WTC11 (cell line): ENCODE results near the gene PLEKHN1. TPM values are rescaled to one million over a fixed set of nuclear protein-coding genes. Genes with fewer than 3 reads are reported as not detected.

Source experiments
- ATAC-seq: fragments of 200-7000 bp; cut with Tn5 transposase; 2 replicates; pipeline ENCODE4 v1.10.0; 2021; ENCODE audit warnings: mild to moderate bottlenecking, moderate library complexity
- CTCF ChIA-PET: fragments of 300-600 bp; sonication (Branson Sonifier 250); formaldehyde crosslinking; loops from one replicate; lab custom pipeline; 2021; ENCODE audit warnings: antibody characterized with exemption; lab: Charles Lee
- POLR2A ChIA-PET: fragments of 350-600 bp; sonication (Branson Sonifier 250); formaldehyde crosslinking; loops from one replicate; lab custom pipeline; 2021; ENCODE audit warnings: antibody characterized with exemption; lab: Charles Lee
- DNase-seq: peaks from one replicate; pipeline ENCODE4 v3.0.0; 2021; ENCODE audit warnings: low spot score
- H3K27ac Mint-ChIP-seq: 2 replicates; pipeline ENCODE4 v1.8.0; 2021; ENCODE audit warnings: mixed read lengths
- H3K27me3 Mint-ChIP-seq: 2 replicates; pipeline ENCODE4 v1.8.0; 2021; ENCODE audit warnings: low read depth, mild to moderate bottlenecking, moderate library complexity, mixed read lengths
- H3K36me3 Mint-ChIP-seq: 2 replicates; pipeline ENCODE4 v1.8.0; 2021; ENCODE audit warnings: mixed read lengths
- H3K4me1 Mint-ChIP-seq: 2 replicates; pipeline ENCODE4 v1.8.0; 2022; ENCODE audit warnings: mixed read lengths
- H3K4me3 Mint-ChIP-seq: 2 replicates; pipeline ENCODE4 v1.8.0; 2021; ENCODE audit warnings: mild to moderate bottlenecking, moderate library complexity, mixed read lengths
- H3K9me3 Mint-ChIP-seq: 2 replicates; pipeline ENCODE4 v1.8.0; 2021; ENCODE audit warnings: mixed read lengths
- CBFB ChIP-seq: sonication (generic); formaldehyde crosslinking; IDR thresholded peaks from 2 replicates; pipeline ENCODE4 v1.8.1; 2022; ENCODE audit warnings: mild to moderate bottlenecking, low read depth, missing genetic modification reagents
- CTCF ChIP-seq: fragments of 200-600 bp; IDR thresholded peaks from 2 replicates; pipeline ENCODE4 v1.8.0; 2022; ENCODE audit warnings: antibody characterized with exemption
- GABPB1 ChIP-seq: sonication (generic); formaldehyde crosslinking; IDR thresholded peaks from 2 replicates; pipeline ENCODE4 v1.8.1; 2023; ENCODE audit warnings: mild to moderate bottlenecking, missing genetic modification reagents
- GRHL2 ChIP-seq: fragments of 250-450 bp; sonication (Bioruptor Pico); IDR thresholded peaks from 2 replicates; pipeline ENCODE4 v1.8.0; 2022; ENCODE audit warnings: mild to moderate bottlenecking, moderate library complexity; ENCODE audit not compliant: insufficient replicate concordance, severe bottlenecking
- HMGA2 ChIP-seq: fragments of 250-450 bp; sonication (Bioruptor Pico); IDR thresholded peaks from 2 replicates; pipeline ENCODE4 v1.4.0; 2021; ENCODE audit warnings: mild to moderate bottlenecking, moderate library complexity
- JAZF1 ChIP-seq: fragments of 250-450 bp; sonication (Bioruptor Pico); IDR thresholded peaks from 2 replicates; pipeline ENCODE4 v1.9.0; 2021; ENCODE audit warnings: moderate library complexity, mild to moderate bottlenecking, inconsistent platforms
- JUN ChIP-seq: sonication (generic); formaldehyde crosslinking; IDR thresholded peaks from 2 replicates; pipeline ENCODE4 v1.8.0; 2023; ENCODE audit warnings: mild to moderate bottlenecking, missing genetic modification reagents
- KAT7 ChIP-seq: sonication (generic); formaldehyde crosslinking; IDR thresholded peaks from 2 replicates; pipeline ENCODE4 v1.8.1; 2023; ENCODE audit warnings: missing genetic modification reagents, mild to moderate bottlenecking, borderline replicate concordance
- MAX ChIP-seq: sonication (generic); formaldehyde crosslinking; IDR thresholded peaks from 2 replicates; pipeline ENCODE4 v1.8.0; 2022; ENCODE audit warnings: mild to moderate bottlenecking, missing genetic modification reagents
- MLX ChIP-seq: sonication (generic); formaldehyde crosslinking; IDR thresholded peaks from 2 replicates; pipeline ENCODE4 v1.8.1; 2023; ENCODE audit warnings: mild to moderate bottlenecking, missing genetic modification reagents, moderate library complexity
- MYBL2 ChIP-seq: sonication (generic); formaldehyde crosslinking; IDR thresholded peaks from 2 replicates; pipeline ENCODE4 v1.8.1; 2023; ENCODE audit warnings: mild to moderate bottlenecking, moderate library complexity, missing genetic modification reagents
- NFYB ChIP-seq: sonication (generic); formaldehyde crosslinking; conservative IDR thresholded peaks from 2 replicates; pipeline ENCODE4 v1.8.0; 2022; ENCODE audit warnings: low read depth, missing genetic modification reagents
- OVOL2 ChIP-seq: fragments of 250-450 bp; sonication (Bioruptor Pico); IDR thresholded peaks from 2 replicates; pipeline ENCODE4 v1.9.0; 2021; ENCODE audit warnings: mild to moderate bottlenecking, borderline replicate concordance
- RELA ChIP-seq: sonication (generic); formaldehyde crosslinking; IDR thresholded peaks from 2 replicates; pipeline ENCODE4 v1.8.1; 2022; ENCODE audit warnings: missing genetic modification reagents, mild to moderate bottlenecking, borderline replicate concordance
- SMAD3 ChIP-seq: sonication (generic); formaldehyde crosslinking; IDR thresholded peaks from 2 replicates; pipeline ENCODE4 v1.8.0; 2022; ENCODE audit warnings: missing genetic modification reagents, mild to moderate bottlenecking, borderline replicate concordance
- SOX15 ChIP-seq: fragments of 250-450 bp; sonication (Bioruptor Pico); IDR thresholded peaks from 2 replicates; pipeline ENCODE4 v1.9.0; 2021; ENCODE audit warnings: mild to moderate bottlenecking
- SP1 ChIP-seq: sonication (generic); formaldehyde crosslinking; conservative IDR thresholded peaks from 2 replicates; pipeline ENCODE4 v1.8.1; 2022; ENCODE audit warnings: missing genetic modification reagents
- TCF7 ChIP-seq: sonication (generic); formaldehyde crosslinking; IDR thresholded peaks from 2 replicates; pipeline ENCODE4 v1.8.0; 2022; ENCODE audit warnings: mild to moderate bottlenecking, low read depth, missing genetic modification reagents, moderate library complexity
- USF2 ChIP-seq: sonication (generic); formaldehyde crosslinking; IDR thresholded peaks from 2 replicates; pipeline ENCODE4 v1.8.1; 2023; ENCODE audit warnings: mild to moderate bottlenecking, missing genetic modification reagents, moderate library complexity
- ZNF219 ChIP-seq: sonication (generic); formaldehyde crosslinking; IDR thresholded peaks from 2 replicates; pipeline ENCODE4 v1.8.0; 2023; ENCODE audit warnings: missing genetic modification reagents, mild to moderate bottlenecking, borderline replicate concordance
- ZNF396 ChIP-seq: fragments of 250-450 bp; sonication (Bioruptor Pico); IDR thresholded peaks from 2 replicates; pipeline ENCODE4 v1.8.0; 2021; ENCODE audit warnings: mild to moderate bottlenecking, moderate library complexity, borderline replicate concordance
- ZNF671 ChIP-seq: fragments of 250-450 bp; sonication (Bioruptor Pico); IDR thresholded peaks from 2 replicates; pipeline ENCODE4 v1.8.0; 2021; ENCODE audit warnings: mild to moderate bottlenecking
- ZSCAN18 ChIP-seq: fragments of 250-450 bp; sonication (Bioruptor Pico); IDR thresholded peaks from 2 replicates; pipeline ENCODE4 v2.1.2; 2022; ENCODE audit warnings: mild to moderate bottlenecking, moderate library complexity
- total RNA-seq: library from RNA; stranded (reverse); gene quantifications from 3 replicates; pipeline ENCODE4 v1.2.3, GENCODE V29; 2021

Gene PLEKHN1
- total RNA-seq, 1 experiment from 2014 or later, result 3.4 TPM

- H3K4me1 Mint-ChIP-seq, result peaks cover 4% of the 10 kb centered on the region
- peak overlapping the region; percentile 65; the same call in 1 of the 2 replicates for H3K27ac Mint-ChIP-seq
- peaks cover 3% of the 10 kb centered on the region; the same call in 1 of the 2 replicates for H3K36me3 Mint-ChIP-seq
- TF ChIP-seq JUN (CRISPR knock-in tag) (no peak), MLX (CRISPR knock-in tag) (no peak), JAZF1 (CRISPR knock-in tag) (no peak), ZNF396 (no peak), MYBL2 (CRISPR knock-in tag) (no peak), NFYB (CRISPR knock-in tag) (no peak), HMGA2 (CRISPR knock-in tag) (no peak), ZNF219 (CRISPR knock-in tag) (no peak), OVOL2 (no peak), GRHL2 (CRISPR knock-in tag) (no peak), MAX (CRISPR knock-in tag) (no peak), GABPB1 (CRISPR knock-in tag) (no peak), RELA (CRISPR knock-in tag) (no peak)
- ATAC-seq (no peak), DNase-seq (no peak)
- ChIA-PET POLR2A (no interaction called here), CTCF (interaction anchor here (1.5 kb wide), 1 partner anchor 9 kb away, joined by 8 read pairs; no protein-coding TSS in a partner anchor)
- H3K4me3 Mint-ChIP-seq, result no peak overlapping the region
- peaks cover 15% of the 10 kb centered on the region for H3K27me3 Mint-ChIP-seq
- H3K9me3 Mint-ChIP-seq, result peaks cover 3% of the 10 kb centered on the region
These were observed 8.5 kb downstream of the PLEKHN1 start for GRCh38 chr1:974687-975328.

- Mint-ChIP-seq H3K36me3 (peaks cover 3% of the 10 kb centered on the region; the same call in 1 of the 2 replicates), H3K4me1 (peaks cover 4% of the 10 kb centered on the region), H3K27me3 (peaks cover 9% of the 10 kb centered on the region), H3K4me3 (0 out of 2 replicates have a peak overlapping the region, but pooled peaks have one; percentile 25), H3K9me3 (peaks cover 3% of the 10 kb centered on the region), H3K27ac (peak overlapping the region; percentile 50; the same call in 1 of the 2 replicates)
- POLR2A ChIA-PET, result no interaction called here
- CTCF ChIA-PET, result interaction anchor here (1.0 to 1.5 kb wide), 7 partner anchors 9 to 89 kb away, joined by 4 to 8 read pairs (median 5); no protein-coding TSS in a partner anchor
- no peak for ATAC-seq
- no peak for DNase-seq
- TF ChIP-seq SMAD3 (CRISPR knock-in tag), result no peak
- TF ChIP-seq OVOL2, result no peak
- TF ChIP-seq CBFB (CRISPR knock-in tag), result no peak
- TF ChIP-seq, all 79 proteins: peak for 0
These were observed 9.1 kb downstream of the PLEKHN1 start for GRCh38 chr1:975365-975764.

- ATAC-seq (peak; percentile 83), DNase-seq (peak; percentile 74)
- H3K9me3 Mint-ChIP-seq, result peaks cover 3% of the 10 kb centered on the region
- TF ChIP-seq USF2 (CRISPR knock-in tag) (no peak), MYBL2 (CRISPR knock-in tag) (no peak), GABPB1 (CRISPR knock-in tag) (no peak), SP1 (CRISPR knock-in tag) (peak; percentile 29; the same call in 1 of the 2 replicates), MAX (CRISPR knock-in tag) (peak; percentile 51), CTCF (no peak), ZNF671 (CRISPR knock-in tag) (no peak), TCF7 (CRISPR knock-in tag) (no peak), KAT7 (CRISPR knock-in tag) (no peak), ZSCAN18 (CRISPR knock-in tag) (no peak), SOX15 (CRISPR knock-in tag) (no peak), CBFB (CRISPR knock-in tag) (no peak)
- CTCF ChIA-PET, result interaction anchor here (0.7 to 1.5 kb wide), 12 partner anchors 8 to 316 kb away, joined by 3 to 8 read pairs (median 5); partner anchors contain the start of gene PLEKHN1
- H3K27ac Mint-ChIP-seq, result peak overlapping the region; percentile 50; the same call in 1 of the 2 replicates
- H3K27me3 Mint-ChIP-seq, result peaks cover 6% of the 10 kb centered on the region
- POLR2A ChIA-PET, result interaction anchor here (0.6 kb wide), 2 partner anchors 22 to 199 kb away, joined by 3 read pairs; no protein-coding TSS in a partner anchor
- peaks cover 4% of the 10 kb centered on the region for H3K4me1 Mint-ChIP-seq
- peak overlapping the region; percentile 25; the same call in 1 of the 2 replicates for H3K4me3 Mint-ChIP-seq
- H3K36me3 Mint-ChIP-seq, result peaks cover 3% of the 10 kb centered on the region; the same call in 1 of the 2 replicates
These were observed 9.8 kb downstream of the PLEKHN1 start for GRCh38 chr1:975896-976683.
